GM19468 (cell line): ENCODE measurements around the gene CPO.
A peak's percentile ranks its signal among the peaks of the same experiment; 100 is the strongest.

Experiments used
- ATAC-seq: cut with Tn5 transposase; IDR thresholded peaks from one replicate; pipeline ENCODE4 v1.9.1; 2021; ENCODE audit warnings: mild to moderate bottlenecking, moderate library complexity, moderate number of reproducible peaks; ENCODE audit not compliant: unreplicated experiment; ENCODE audit errors: extremely low read depth

Gene CPO

DNA sequence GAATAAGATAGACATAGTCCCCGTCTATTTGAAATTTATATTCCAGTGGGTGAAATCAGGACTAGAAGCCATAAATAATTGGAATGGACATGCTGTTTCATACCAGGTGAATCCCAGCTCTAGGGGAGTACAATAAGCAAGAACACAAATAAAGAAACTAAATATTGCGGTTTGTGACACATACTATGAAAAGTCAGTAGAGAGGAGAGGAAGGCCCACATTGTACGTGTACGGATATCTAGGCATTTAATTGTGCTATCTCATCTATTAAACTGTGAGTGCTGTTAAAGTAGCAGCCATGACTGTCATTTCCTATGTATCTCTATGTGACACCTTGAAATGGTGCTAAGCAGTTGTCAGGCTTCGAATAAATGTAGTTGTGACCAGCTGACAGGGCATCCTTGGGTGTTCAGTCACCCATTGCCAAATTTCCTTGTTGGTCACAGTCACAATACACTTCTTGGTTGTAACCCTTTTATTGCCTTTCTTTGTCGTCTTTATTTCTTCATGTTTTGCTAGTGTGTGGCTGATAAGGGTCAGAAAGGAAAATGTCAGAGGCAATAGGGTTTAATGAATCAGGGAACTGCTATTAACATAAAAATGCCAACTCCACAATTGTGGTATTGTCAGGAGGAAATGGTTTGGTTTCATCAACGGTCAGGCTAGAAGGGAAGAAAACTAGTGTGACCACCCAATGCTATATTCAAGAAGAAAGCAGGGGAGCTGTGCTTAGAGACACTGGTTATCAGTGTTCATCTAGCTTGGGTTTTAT lies 31.5 kb downstream of the CPO start:
- no peak for ATAC-seq

DNA sequence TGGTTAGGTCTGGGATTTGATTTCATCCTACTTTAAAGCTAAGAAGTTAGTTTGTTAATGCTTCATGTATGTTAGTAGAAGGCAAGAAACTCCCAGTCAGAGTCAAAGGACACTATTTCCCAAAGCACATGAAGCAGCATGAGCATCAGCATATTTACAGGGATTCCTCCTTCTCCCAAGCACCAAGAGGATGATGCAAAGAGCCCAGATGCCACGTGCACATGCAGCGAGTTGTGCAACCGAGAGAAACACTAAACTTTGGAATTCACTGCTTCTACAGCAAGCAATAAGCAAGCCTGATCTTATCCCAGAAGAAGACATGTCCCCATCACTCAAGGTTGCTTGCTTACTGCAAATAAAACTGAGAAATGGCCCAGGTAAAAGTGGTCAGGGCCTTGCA lies 32.5 kb downstream of the CPO start:
- no peak for ATAC-seq

DNA sequence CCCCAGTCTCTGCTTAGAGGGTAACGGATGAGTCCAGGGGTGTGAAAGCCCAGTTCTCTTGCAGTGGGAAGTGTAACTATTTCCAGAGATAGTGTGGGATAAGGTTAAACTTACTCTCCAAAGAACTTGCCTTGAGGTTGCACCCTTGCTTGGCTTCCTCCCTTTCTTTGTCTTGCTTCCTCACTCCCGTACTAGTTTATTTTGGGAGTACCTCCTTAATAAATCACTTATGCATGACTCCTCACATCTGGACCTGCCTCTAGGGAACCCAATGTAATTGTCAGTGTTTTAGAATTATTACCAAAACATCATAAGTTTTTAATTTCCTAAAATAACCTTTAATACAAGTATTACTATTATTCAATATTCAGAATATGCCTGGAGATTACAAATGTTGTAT lies 35.2 kb downstream of the CPO start:
- ATAC-seq, result no peak

DNA sequence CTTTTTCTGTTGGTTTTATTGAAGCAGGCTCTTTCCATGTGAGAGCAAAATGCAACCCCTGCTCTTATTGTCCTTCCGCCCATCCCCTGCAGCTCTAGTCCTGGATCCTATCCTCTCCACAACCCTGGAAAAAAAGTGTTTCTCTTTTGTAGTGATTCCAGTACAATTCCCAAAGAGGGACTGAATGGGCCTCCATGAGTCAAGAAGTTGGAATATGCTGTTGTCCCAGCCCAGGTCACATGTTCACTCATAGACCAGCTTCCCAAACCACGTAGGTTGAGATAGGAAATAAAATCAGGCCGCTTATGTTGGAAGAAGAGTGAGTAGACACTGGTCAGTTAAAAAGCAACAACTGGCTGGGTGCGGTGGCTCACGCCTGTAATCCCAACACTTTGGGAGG lies 39.4 kb downstream of the CPO start:
- no peak for ATAC-seq

DNA sequence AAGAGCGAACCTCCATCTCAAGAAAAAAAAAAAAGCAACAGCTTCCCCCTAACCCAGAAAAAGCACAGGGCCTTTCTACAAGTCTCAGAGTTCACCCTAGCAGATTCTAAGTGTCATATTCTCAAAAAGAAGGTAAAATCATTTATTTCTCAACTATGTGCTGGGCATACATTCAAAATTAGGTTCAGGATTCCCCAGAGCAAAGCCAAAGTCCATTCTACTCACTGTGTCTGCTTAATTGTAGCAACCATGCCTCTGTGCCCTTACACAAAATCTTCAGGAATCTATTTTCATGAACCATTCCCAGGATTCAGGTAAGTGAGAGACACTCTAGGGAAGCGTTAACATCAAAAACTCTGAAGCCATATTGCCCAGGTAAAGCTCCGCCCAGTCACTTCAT lies 40.0 kb downstream of the CPO start:
- ATAC-seq, result no peak

DNA sequence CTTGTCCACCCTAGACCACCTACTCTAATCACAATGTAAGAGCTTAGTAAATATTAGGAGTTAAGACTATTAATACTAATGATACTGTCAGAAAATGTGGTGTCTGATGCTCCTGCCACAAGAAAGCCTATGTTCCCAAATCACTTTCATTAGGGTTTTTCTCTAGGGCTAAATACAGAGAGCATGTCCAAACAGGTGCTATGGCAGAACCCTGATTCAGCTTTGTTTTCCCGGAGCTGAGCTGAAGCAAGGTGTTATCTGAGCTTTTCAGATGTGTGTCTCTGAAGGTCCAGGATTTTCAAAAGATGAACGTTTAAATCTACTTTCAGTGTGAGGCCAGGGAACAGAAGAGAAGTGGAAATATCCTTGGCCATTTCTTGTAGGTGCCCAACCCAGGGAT lies 40.6 kb downstream of the CPO start:
- no peak for ATAC-seq

DNA sequence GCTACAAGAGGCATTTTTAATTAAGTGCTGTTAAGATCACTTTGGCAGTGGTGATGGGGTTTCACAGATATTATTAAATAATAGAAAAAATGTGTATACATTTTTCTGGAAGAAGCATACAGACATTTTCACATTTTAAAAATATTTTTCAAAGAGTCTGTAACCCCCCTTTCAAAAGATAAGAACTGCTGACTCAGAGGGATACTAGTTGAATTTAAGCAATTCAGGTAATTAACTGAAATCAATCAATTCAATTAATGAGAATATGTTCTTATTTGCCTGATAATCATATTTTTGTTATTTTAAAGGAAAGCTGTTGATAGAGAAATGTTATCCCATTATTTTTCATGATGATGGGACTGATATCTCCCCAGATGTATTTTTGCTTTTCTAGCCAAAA lies 41.1 kb downstream of the CPO start:
- ATAC-seq, result no peak

DNA sequence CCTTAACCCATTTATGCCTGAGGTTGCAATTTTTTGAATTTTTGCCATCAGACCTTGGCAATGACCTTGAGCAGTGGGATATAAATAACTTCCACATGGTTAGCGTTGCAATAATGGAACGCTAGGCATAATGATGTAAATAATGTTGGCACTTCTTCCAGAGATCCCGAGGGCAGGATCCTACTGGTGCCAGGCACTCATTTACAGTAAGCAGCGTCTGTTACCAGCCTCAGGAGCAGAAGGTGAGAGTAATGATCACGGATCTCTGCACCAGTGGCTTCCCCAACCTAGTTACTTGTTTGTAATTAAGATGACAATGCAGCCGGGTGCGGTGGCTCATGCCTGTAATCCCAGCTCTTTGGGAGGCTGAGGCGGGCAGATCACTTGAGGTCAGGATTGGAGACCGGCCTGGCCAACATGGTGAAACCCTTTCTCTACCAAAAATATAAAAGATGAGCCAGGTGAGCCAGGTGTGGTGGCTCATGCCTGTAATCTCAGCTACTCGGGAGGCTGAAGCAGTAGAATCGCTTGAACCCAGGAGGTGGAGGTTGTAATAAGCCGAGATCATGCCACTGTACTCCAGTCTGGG lies 41.9 kb downstream of the CPO start:
- ATAC-seq, result no peak

DNA sequence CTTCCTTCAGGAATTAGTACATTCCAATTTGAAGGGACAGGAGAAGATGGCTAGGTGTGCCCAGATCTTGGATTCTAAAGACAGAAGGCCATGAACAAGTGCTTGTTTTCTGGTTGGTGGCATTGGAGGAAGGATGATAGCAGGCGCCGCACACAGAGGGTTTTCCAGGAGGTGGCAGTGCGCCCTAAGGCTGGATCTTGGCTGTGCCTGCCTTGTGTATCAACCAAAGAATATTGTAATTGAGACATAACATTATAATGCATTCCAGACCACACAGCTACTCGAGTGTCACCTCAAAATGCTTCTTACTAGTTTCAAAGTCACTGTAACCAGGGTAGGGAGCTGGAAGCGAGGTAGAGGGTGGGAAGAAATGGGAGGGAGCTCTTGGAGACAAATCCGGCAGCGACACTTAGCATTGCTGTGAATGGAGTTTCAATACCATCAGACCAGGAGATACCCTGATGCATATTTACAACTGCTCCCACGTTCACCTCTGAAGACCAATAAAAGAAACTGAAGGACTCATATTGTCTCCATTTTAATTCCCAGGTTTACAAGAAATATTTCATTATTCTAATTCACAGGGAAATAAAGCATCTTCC lies 42.5 kb downstream of the CPO start:
- ATAC-seq, result no peak

DNA sequence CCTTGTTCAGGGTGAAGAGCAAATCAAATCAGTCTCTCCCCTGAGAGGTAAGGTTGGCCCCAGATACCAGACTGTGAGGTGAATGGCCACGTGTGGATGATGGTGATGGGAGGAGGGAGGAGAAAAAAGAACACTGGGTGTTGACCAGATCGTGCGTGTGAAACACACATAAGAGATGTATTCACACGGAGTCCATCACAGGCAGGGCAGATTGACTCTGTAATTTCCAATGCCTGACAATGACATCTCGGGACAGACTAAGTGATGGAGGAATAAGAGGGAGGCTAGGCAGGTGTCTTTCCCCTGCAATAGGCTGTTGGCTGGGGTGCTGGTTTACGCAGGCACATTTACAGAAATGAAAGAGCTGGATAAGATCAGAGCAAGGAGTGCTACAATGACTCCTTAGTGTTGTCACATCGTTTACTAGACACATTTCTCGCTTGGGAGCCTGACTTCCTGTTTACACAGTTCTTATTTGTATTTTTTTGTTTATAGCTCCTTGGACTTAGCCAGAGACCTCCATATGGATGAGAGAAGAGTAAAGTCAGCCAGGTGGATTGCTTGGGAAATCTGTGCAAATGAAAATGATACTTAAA lies 43.1 kb downstream of the CPO start:
- ATAC-seq, result no peak

DNA sequence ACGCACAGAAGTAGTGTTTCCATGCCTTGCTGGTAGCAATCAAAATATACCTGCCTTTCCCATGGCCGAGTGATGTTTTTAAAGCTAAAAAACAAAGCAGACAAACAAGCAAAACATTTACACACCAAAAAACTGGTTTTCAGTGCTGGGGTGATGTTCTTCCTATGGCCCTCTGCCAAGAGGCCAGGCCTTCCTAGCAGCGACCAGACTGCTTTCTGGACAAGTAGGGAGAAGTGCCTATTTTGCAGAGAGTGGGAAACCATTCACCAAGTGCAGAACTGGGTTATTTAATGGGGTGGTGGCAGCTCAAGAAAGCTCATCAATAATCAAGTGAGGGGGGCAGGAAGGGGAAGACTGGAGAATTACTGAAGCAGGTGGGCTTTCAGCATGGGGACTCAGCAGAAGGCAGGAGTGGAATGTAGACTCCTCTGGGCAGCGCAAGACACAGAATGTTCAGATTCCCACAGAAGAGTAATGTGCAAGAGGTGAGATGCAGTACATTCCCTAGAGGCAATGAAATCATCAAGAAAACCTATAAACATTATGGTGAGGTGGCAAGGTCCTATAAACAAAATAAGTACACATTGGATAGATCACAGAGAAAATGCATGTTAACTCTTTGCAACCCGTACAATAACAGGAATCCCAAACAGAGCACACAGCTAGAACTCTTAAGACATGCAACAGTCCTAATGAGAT lies 44.0 kb downstream of the CPO start:
- ATAC-seq, result no peak

DNA sequence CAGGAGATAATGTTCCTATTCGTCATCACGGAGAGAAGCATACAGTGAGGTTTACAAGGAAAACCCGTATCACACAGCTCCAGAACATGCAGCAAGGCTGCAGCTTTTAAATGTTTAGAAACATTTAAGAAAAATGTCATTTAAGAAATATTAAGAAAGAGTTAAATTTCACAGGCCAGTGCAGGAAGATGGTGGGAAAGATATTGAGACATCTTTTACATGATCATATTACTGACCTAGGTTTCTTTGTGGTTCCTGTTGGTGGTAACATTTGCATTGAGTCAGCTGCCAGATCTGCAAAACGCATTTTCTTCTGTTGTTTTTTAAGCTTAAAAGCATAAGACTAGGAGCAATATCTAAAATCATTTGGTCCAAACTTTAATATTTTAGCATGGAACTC lies 44.9 kb downstream of the CPO start:
- ATAC-seq, result no peak

DNA sequence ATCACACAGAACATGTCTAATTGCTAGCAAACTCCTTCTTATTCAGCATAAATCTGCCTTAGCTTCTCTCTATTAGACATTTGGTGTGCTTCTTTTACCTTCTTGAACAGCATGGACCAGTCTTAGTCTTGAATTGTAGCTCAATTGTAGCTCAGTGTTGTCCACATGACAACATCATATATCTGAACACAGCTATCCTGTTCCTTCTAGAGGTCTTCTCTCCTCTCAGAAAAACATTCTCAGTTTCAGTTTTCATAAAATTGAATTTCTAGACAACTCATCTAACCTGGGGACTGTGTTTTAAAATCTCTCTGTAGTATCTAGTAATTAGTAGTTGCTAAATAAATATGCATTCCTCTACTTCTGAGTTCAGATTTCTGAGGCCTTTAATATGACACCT lies 47.6 kb downstream of the CPO start:
- no peak for ATAC-seq

DNA sequence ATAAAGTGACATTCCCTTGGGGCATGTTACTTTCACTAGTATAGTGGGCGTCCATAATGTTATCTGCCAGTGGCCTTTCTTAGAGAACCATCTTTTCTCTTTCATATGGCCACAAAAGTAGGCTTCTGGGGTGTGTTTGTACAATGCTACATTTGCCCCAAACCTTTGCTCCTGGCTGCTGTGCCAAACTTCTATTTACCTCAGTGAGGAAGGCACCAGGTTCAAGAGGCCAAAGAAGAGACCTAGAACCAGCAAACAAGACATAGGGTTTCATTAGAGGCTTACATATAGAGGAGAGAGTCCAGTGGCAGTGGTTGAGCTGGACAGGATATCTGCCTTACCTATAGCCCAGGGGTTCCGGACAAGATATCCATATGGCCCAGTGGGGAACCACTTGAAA lies 48.5 kb downstream of the CPO start:
- no peak for ATAC-seq

DNA sequence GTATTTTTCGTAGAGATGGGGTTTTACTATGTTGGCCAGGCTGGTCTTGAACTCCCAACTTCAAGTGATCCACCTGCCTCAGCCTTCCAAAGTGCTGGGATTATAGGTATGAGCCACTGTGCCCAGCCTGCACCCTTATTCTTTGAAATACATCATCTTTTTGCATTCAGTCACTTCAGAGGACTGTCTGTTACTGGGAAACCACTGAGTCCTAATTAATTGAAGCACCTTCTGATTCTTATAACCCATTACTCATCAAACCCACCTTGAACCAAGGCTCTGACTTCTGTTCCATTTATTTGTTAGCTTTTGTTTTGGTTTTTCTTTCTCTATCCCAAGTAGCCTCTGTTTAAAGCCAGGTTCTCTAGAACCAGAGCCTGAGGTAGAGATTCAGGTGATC lies 49.6 kb downstream of the CPO start:
- ATAC-seq, result no peak

DNA sequence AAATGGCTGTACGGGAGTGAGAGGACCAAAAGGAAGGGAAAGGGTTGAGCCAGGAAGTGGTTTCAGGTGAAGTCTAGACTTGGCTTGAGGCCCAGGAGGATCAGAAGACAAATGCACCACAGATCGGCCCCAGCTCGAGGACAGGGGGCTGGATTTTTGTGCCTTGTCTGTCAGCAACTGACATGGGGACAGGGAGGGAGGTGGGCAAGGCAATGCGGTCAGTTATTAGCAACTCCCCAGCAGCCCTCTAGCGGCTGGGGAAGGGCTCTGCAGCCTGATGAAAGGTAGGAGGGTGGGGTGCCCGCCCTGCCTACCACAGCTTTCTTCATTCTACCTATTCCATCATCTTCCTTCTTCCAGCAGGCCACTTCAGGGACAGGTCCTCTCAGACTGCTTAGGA lies 50.0 kb downstream of the CPO start:
- peak; percentile 31 for ATAC-seq

DNA sequence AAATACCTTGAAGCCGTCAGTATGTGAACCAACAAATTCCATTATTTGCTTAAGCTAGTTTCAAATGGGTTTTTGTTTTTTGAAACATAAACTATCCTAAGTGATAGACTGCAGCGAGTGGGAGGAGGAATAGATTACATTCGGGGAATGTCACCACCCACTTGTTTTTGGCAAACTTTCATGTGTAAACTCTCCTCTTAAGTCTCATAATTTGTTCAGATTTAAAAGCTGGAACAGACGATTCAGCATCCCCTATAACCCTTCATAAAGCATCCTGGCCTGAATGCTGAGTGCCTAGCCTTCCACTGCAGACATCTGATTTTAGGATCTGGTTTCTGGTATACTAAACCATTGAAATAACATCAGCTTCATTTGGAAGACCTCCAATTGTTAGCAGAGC lies 51.0 kb downstream of the CPO start:
- no peak for ATAC-seq

DNA sequence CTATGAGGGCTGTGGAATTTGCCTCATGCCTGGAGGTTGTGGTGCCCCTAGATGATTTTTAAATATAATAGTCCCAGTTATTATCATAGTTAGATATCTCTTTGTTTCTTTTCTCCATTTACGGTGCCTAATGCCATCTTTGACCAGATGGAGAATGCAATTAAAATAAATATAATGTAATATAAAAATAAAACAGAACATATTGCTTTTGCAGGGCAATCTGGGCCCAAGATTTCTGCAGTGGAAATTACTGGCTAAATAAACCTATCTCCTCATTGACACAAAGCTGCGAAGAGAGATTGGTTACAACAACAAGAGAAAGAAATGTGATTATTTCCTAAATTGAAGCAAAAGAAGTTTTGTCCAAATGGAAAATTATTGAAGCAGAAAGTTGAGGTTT lies 51.8 kb downstream of the CPO start:
- no peak for ATAC-seq

DNA sequence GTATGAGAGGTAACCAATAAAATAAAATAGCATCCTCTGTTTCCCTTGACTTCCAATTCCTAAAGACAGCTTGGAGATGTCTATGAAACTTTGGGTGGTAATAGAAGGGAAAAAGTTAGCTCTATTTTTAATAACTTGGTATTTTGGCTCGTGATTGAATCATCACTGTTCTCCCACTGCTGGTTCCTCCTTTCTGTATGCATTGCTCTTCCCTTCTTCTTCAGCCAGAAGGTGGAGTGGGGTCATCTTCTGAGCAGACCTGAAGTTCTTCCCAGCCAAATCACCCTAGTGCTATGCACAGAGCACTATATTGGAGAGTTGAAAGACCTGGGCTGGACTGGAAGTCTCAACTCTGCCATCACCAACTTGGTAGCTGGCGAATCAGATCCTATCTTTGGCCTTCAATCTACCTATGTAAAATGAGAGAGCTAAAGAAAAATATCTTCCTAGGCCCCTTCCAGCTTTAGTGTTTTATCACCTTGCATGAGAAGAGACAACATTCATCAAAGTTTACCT lies 54.1 kb downstream of the CPO start:
- ATAC-seq, result no peak

DNA sequence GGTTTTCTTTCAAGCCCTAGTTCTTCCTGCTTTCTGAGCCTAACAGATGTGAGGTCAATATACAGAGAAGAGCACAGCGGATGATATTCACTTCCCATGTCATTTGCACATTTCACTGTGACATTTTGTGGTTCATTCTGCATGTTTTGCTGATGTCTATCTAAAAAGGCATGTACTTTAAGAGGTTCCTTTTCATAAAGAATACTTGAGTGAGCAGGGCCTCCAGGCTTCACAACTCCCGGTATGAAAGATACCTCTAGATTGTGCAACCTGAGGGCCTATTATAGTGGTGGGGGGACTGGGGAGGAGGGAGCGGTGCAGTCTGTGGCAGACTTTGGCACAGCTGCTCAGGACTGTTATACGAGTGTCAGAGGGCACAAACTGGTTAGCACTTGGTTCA lies 54.6 kb downstream of the CPO start:
- no peak for ATAC-seq
